Raji (cell line): ENCODE data around the gene HAUS7.

Experiments
- POLR2A ChIP-seq: IDR thresholded peaks from 2 replicates; pipeline ENCODE4 v1.6.1; 2011; ENCODE audit warnings: low read depth, low read length, control low read depth; ENCODE audit not compliant: insufficient read depth

The HAUS7 gene

GRCh38 chrX:153504445-153505016 is 34.2 kb upstream of the HAUS7 start:
- TF ChIP-seq POLR2A: no peak

GRCh38 chrX:153502796-153503195 is 32.4 kb upstream of the HAUS7 start:
- TF ChIP-seq POLR2A: no peak

GRCh38 chrX:153502131-153502530 is 31.8 kb upstream of the HAUS7 start:
- TF ChIP-seq POLR2A: no peak

GRCh38 chrX:153501530-153501929 is 31.2 kb upstream of the HAUS7 start:
- no peak for TF ChIP-seq POLR2A

GRCh38 chrX:153500676-153501280 is 30.4 kb upstream of the HAUS7 start:
- no peak for TF ChIP-seq POLR2A

- TF ChIP-seq POLR2A: no peak
These were observed 29.5 kb upstream of the HAUS7 start for GRCh38 chrX:153499876-153500275.

GRCh38 chrX:153499341-153499740 is 29.0 kb upstream of the HAUS7 start:
- no peak for TF ChIP-seq POLR2A

GRCh38 chrX:153498453-153498852 is 28.1 kb upstream of the HAUS7 start:
- no peak for TF ChIP-seq POLR2A

- TF ChIP-seq POLR2A: no peak
These were observed 26.2 kb upstream of the HAUS7 start for GRCh38 chrX:153496590-153496959.

- no peak for TF ChIP-seq POLR2A
These were observed 25.7 kb upstream of the HAUS7 start for GRCh38 chrX:153495903-153496589.

GRCh38 chrX:153495362-153495751 is 25.0 kb upstream of the HAUS7 start:
- no peak for TF ChIP-seq POLR2A

GRCh38 chrX:153494541-153495361 is 24.4 kb upstream of the HAUS7 start, which contains the start of gene BGN:
BGN (plus strand) TSS chrX:153494980; CDS start chrX:153504632, 9,652 bp downstream.
- TF ChIP-seq POLR2A: no peak

GRCh38 chrX:153494061-153494460 is 23.7 kb upstream of the HAUS7 start:
- TF ChIP-seq POLR2A: no peak

- no peak for TF ChIP-seq POLR2A
These were observed 22.7 kb upstream of the HAUS7 start for GRCh38 chrX:153493085-153493484.

- TF ChIP-seq POLR2A: no peak
These were observed 22.2 kb upstream of the HAUS7 start for GRCh38 chrX:153492543-153492942.

GRCh38 chrX:153491918-153492317 is 21.5 kb upstream of the HAUS7 start:
- TF ChIP-seq POLR2A: no peak
